ENCODE results near the gene TMEM120B.

The TMEM120B gene

GRCh38 chr12:121823101-121823726 lies 110.7 kb downstream of the TMEM120B start:
- DNase-seq, result no peak

GRCh38 chr12:121823727-121824115 lies 111.2 kb downstream of the TMEM120B start:
- no peak for DNase-seq

DNA sequence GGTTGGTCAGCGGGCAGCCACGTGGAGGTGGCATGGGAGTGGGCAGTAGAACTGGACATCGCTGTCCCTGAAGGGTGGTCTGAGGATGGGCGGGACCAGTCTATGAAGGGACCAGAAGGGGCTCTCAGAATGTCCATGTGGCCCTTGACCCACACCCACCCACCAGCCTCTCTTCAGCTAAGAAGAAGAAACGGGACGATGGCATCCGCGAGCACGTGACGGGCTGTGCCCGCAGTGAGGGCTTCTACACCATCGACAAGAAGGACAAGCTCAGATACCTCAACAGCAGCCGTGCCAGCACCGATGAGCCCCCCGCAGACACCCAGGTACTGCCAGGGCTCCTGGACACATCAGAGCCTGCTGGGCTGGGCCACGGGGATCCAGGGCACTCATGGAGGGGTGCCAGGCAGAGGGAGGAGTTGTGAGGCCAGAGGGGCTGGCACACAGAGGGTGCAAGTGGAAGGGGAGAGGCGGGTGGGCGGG lies 112.5 kb downstream of the TMEM120B start:
- no peak for DNase-seq

GRCh38 chr12:121826318-121827150 lies 114.0 kb downstream of the TMEM120B start:
- no peak for DNase-seq

DNA sequence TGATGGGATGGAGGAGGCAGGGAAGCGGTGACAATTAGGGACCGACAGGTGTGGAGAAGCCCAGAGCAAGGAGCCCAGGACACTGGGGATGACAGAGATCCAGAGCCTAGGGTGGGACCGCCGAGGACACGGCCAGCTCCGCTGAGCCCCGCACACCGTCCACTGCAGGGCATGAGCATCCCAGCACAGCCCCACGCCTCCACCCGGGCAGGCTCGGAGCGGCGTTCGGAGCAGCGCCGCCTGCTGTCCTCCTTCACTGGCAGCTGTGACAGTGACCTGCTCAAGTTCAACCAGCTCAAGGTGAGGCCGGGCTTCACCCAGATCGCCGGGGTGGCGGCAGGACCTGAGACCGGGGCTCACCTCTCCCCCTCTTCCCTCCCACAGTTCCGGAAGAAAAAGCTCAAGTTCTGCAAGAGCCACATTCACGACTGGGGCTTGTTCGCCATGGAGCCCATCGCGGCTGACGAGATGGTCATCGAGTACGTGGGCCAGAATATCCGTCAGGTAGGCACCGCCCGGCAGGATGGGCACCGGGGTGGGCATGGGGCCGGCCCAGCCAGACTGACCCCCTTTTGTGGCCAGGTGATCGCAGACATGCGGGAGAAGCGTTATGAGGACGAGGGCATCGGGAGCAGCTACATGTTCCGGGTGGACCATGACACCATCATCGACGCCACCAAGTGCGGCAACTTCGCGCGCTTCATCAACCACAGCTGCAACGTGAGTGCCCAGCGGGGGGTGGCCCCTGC lies 115.0 kb downstream of the TMEM120B start:
- no peak for DNase-seq

DNA sequence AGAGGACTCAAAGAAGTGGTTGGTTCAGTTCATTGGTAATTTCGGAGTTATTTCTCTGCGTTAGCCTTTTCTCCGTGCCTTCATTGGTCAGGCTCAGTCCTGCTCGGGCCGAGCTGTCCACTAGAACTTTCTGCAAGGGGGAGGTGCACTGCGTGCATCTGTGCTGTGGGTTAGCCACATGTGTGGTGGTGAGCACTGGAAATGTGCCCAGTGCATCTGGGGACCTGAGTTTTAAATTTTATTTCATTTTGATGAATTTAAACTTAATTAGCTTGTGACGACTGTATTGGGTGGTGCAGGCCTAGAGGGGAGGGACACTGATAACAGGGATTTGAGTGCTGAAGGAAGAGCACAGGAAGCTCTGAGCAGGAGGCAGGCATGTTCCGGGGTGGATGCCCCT lies 115.8 kb downstream of the TMEM120B start:
- no peak for DNase-seq

GRCh38 chr12:121828826-121829225 lies 116.3 kb downstream of the TMEM120B start:
- no peak for DNase-seq

- no peak for DNase-seq
These were observed 116.8 kb downstream of the TMEM120B start for GRCh38 chr12:121829250-121829918.

DNA sequence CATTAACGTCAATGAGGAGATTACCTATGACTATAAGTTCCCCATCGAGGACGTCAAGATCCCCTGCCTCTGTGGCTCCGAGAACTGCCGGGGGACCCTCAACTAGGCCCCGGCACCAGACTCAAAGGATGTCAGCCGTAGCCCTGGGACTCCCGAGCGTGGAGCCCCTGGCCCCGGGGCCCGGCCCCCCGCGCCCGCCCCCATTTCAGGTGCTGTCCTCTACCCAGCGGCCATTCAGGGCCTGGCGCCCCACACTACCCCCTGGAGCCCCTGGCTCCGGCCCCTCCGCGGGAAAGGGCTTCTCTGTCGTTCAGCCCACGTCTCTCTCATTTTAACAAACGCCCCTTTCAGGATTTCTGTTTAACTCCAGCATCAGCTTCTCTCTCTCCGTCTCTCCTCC lies 117.6 kb downstream of the TMEM120B start:
- DNase-seq, result no peak

DNA sequence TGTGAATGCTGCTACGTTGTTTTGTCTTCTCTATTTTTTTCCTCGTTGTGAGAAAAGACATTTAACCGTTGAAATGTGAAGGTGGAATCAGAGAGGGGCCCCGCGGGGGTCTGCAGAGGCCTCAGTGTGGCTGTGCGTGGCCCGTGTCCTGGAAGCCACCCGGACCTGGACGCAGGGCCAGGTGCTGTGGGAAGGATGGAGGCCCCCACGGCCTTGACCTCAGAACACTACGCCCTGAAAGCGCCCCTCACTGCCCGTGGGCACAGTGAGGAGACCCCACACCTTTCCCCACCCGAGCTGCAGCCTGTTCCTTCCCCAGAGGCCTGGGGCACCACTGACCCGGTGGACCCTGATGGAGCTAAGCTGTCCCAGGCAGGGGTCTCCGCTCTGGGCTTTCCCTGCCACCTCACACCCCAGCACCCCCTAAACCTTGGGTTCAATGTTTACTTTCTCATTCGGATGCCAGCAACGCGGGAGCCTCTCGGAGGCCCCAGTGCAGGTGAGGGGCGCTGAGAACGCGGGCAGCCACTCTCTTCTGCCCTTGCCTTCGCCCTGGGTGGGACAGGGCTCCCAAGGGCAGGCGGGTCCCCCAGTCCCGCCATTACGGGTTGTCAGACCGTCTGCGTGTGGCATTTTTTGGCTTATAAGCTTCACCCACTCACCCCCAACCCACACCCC lies 118.2 kb downstream of the TMEM120B start:
- no peak for DNase-seq
